GM21515 (cell line): Measurements from ENCODE around the gene SLC12A4.
"Not testable (repeated sequence)": the region's sequence is repeated elsewhere in the genome, so short reads cannot be mapped to it uniquely, and the experiment has no call there.

Source experiments
- ATAC-seq: cut with Tn5 transposase; IDR thresholded peaks from one replicate; pipeline ENCODE4 v1.9.1; 2021; ENCODE audit not compliant: unreplicated experiment

Gene SLC12A4

GRCh38 chr16:67942510-67943255 is 25.8 kb downstream of the SLC12A4 start:
- ATAC-seq = no peak

GRCh38 chr16:67942200-67942509 is 26.3 kb downstream of the SLC12A4 start:
- ATAC-seq = no peak

DNA sequence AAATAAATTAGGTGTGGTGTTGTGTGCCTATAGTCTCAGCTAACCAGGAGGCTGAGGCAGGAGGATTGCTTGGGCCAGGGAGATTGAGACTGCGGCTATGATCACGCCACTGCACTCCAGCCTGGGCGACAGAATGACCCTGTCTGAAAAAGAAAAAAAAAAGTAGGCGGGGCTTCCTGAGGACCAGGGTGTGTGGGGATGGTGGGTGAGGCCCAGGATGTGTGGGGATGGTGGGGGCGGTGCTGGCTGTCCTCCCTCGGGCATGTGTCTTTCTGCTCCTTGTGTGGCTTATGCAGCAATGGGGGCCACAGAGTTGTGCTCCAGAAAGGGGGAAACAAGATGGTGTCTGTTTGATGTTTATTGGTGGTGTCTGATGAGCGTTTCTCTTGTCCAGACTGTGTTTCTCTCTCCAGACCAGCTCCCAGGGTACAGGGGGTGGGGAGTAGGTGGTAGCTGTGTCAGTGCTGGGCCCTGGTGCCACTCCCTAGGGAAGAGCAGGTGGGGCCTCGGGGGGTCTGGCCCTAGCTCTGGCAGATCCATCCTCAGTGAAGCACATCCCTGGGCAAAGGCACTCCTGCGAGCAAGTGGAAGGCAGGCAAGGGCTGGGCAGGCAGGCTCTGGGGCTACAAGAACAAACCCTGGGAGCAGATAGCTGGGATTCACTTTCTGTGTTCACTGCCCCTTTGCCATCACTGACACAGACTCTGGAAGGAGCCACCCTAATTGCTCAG is 26.8 kb downstream of the SLC12A4 start:
- ATAC-seq = no peak

- no peak for ATAC-seq
These were observed 27.9 kb downstream of the SLC12A4 start for GRCh38 chr16:67940446-67941089.

DNA sequence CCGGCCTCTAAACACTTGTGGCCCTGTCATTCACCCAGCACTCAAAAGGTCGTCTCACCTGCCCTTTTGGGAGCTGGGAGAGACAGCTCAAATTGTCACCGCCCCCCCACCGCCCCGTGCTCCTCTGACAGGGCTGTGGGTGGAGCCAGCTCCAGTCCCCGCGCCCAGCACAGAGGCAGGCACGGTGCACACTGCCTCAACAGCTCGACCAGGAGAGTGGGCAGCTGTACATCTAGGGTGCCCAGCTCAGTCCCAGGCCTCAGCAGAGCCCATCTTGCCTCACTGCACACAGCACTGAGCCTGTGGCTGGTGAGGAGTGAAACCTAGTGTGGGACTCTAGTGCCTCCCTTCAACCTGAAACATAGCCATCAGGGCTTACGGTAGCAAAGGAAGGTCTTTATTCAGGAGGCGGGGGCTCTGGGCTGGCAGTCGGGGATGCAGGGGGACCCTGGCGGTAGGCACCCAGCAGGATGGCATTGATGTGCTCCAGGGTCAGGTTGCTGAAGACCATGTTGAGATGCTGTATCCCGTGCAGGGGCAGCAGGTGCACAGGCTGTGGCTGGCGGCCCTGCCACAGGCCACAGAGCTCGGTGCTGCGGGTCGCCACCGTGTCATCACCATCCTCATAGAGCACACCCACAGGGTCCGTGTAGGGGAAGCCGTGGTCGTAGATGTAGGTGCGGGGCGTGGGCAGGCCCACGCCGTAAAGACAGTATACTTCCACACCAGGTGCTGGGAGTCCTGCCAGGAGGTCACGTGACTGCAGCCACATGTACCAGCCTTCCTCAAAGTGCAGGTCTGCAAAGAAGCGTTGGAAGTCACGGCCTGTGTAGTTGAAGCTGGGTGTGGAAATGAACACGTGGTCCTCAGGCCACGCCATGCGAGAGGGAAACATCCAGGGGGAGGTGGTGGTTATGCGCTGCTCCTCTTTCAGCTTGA is 28.7 kb downstream of the SLC12A4 start:
- no peak for ATAC-seq

DNA sequence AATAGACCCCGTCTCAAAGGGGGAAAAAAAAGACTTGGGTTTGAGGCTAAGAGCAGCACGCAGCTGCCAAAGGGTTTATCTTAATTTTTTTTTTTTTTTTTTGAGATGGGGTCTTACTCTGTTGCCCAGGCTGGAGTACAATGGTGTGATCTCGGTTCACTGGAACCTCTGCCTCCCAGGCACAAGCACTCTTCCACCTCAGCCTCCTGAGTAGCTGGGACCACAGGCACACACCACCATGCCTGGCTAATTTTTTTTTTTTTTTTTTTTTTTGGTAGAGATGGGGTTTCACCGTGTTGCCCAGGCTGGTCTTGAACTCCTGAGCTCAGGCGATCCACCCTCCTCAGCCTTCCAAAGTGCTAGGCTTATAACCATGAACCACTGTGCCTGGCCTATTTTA is 30.7 kb downstream of the SLC12A4 start:
- not testable (repeated sequence) for ATAC-seq

DNA sequence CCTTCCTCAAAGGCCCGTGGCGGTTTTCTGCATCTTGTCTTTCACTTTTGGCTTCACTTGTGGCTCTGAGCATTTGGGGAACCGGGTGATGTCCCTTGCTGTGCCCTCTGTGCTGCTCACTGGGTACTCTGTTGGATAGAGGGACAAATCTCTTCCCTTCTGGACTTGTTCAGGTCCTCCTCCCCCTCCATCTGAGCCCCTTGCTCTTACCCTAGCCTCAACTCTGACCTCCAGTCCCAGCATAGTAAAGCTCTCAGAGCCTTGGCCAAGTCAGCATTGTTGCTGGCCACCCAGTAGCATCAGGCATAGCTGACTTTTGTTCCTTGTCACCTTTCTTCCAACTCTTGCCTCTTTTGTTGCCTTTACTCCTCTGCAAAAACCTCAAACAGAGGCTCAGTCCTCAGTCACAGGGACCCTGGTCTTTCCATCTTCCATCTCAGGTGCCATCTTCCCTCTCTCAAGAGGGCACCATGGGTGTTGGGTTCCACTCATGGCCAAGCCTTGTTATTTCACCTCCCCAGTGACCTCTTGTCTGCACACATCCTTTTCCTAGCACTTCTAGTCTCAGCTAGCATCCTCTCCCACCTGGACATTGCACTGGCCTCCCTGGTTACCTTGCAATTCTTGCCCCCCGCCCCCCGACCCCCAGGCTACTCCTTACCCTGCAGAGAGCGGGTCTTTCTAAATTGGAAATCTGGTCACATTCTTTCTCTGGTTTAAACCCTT is 31.4 kb downstream of the SLC12A4 start:
- ATAC-seq = peak; percentile 42

DNA sequence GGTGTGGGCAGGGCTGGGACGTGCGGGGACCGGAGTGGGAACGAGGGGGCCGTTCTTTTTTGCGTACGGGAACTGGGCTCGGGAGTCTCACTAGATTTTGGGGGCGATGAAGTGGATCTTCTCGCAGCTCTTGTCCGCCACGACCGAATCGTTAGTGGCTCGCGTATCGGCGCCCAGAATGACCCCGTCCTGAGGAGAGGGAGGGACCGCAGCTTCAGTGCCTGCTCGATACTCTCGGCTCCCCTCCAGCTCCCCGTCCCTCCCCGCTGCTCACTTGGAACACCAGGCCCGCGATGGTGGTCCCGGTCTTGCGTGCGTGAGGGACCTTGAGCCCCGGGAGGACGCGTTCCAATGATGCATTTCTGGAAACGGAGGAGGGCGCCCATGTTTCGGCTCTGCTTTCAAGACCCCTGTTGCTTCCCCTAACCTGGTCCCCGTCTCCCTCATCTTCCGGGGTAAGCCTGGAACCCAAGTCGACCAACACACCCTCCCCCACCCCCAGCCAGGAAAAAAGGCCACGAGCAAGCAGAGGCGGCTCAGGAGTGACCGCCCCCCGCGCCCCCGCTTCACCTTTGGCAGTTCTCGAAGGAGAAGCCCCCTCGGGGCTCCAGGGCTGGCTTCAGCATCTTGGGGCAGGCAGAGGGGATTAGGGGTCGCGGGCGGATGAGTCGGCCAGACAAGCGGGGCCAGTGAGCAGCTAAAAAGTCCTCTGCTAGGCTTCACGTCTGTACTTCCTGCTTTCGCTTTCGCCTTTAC is 32.1 kb downstream of the SLC12A4 start, which contains the start of gene PSMB10:
Gene PSMB10 (minus strand): TSS at position 727 of the 756 bp plus-strand sequence. CDS start 101 bp downstream, at position 626.
- peak; percentile 2 for ATAC-seq

GRCh38 chr16:67935402-67936123 is 32.9 kb downstream of the SLC12A4 start:
- peak; percentile 82 for ATAC-seq

DNA sequence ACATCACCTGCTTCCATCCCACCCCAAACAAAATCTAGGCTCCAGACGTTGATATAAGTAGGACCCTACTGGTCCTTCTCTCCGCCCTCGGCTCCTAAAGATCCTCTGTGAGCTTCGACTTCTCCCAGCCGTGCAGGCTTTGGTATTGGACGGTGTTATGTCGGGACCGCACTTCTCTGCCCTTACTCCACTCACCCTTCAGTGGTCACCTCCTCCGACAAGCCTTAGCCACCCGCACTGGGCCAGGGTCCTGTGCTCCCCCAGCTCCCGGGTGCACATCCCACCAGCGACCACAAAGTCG is 33.4 kb downstream of the SLC12A4 start:
- no peak for ATAC-seq

DNA sequence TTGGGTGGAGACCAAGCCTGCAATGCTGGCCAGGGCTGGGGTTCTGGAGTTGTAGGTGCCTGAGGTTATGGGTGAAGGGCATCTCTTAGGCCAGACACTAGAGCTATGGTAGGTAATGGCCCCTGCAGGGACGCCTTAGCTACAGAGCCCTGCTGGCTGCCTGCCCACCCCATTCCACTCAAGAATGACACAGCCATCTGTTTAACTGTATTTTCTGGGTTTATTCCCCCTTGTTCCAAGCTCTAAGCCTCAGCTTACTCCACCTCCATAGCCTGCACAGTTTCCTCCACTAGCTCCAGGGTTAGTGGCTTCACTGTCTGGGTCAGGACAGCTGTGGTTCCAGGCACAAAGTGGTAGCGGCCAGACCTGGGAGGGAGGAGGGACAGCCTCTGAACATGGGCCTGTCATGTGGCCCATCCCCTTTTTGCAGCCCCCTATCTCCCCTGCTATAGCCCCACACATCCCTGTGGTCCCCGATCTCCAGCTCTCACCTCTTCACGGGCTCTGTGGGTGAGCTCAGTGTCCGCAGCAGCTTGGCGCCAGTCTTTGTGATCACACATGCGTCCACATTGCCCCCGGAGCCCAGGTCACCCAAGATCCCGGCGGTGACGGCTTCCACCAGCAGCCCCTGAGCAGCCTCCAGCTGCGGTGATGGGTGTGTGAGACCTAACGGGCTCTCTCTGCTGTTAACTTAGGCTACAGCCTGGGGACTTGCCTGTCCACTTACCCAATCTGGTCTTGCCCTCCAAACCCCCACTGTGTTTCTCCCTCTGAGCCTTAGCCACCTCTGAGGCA is 33.9 kb downstream of the SLC12A4 start:
- ATAC-seq = no peak

DNA sequence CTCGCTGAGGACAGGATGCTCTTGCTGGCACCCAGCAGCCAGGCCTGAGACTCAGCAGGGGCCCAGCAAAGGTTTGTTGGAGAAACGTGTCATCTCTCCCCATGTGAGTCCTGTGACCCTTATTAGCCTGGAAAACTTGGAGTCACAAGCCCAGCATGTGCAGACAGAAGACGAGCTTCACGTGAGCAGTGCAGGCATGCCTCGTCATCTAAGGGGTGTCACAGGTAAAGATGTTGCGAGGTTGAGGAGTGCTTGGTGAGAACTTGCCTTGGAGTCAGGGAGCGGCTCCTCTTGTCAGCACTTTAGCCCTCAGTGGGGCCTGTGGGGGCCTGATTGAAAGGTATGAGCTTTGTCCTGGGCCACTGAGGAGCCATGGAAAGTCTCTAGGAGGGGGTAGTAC is 34.6 kb downstream of the SLC12A4 start:
- ATAC-seq = no peak

- no peak for ATAC-seq
These were observed 36.0 kb downstream of the SLC12A4 start for GRCh38 chr16:67932462-67932840.

DNA sequence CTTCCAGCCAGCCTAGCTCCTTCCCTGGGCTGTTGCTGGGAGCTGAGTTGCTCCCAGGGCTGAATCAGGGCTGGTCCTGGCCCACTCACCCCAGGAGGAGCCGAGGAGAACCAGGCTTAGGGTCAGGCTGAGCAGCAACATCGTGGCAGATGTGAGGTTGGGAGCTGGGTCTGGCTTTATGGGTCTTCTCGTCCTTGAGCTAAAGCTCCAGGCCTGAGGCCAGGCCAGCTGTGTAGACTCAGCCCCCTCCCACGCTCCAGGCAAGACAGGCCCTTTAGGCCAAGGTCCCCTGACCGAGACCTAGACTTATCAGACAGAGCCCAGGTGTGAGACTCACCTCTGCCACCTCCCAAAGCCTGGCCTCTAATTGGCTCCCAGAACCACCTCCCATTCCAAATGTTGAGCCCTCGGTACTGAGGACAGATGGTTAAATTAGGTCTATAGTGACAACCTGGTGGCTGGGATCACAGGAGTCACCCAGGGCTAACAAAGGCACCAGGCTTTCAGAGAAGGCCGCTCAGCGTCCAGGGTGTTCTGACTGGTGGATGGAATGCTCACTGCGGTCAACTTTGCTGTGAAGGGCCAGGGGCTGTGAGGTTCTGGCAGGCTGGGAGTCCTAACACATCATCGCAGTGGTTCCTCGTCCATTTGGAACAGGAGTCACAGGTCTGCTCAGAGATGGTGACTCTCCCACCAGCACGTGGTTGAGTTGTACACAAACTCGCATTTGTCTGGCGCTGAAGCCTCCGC is 36.5 kb downstream of the SLC12A4 start, which contains the start of gene CTRL:
Gene CTRL (minus strand): TSS at position 151 of the 750 bp plus-strand sequence. CDS start 10 bp downstream, at position 141.
- no peak for ATAC-seq

GRCh38 chr16:67930678-67931211 is 37.7 kb downstream of the SLC12A4 start:
- ATAC-seq = no peak

DNA sequence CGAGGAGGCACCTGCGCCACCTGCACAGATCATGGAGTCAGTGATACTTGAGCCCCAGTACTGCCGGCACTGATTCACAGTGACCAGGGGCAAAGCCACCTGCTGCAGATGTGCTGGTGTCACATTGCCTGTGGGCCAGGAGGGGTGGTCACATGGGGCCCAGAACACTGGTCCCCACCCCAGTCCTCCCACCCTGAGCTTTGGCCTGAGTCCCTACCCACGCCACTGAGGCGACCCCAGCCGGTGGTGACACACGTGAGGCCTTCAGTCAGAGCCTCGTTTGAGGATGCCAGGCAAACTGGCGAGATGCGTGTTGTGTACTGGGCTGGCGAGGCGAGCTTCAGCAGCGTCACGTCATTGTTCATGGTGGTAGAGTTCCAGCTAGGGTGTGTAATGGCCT is 38.2 kb downstream of the SLC12A4 start:
- no peak for ATAC-seq
